ENCODE measurements around the gene TBKBP1.

GRCh38 chr17:47669081-47669480, 24.9 kb upstream of the TBKBP1 start:
- TF ChIP-seq CTCF (IDR thresholded peaks at IDR 0.05) (no peak), POLR2AphosphoS5 (IDR thresholded peaks at IDR 0.05) (no peak)

All from transverse colon (tissue), 4 donors.